ACHN (cell line): ENCODE measurements around the gene GBF1.
"Not testable (repeated sequence)": the region's sequence is repeated elsewhere in the genome, so short reads cannot be mapped to it uniquely, and the experiment has no call there.

Source experiments
- DNase-seq: peaks from one replicate; pipeline ENCODE4 v3.0.0-alpha.2; 2015
- in situ Hi-C: cut with HindIII; loops from 2 replicates; pipeline ENCODE4 v1.10.0; 2017; ENCODE audit warnings: low sequenced_read_pairs, low pct_ligation_motif_present, low pct_unique_long_range_greater_than_20kb

GBF1 gene

GRCh38 chr10:102230861-102231356 is 14.4 kb upstream of the GBF1 start:
- in situ Hi-C loops: no loop called here

GRCh38 chr10:102231357-102232318 is 13.7 kb upstream of the GBF1 start:
- in situ Hi-C loops: no loop called here
- peak; percentile 71 for DNase-seq

More at GRCh38 chr10:102230861-102231356, 14.4 kb upstream of the GBF1 start:
- DNase-seq: peak; percentile 76

- in situ Hi-C loops: no loop called here
- no peak for DNase-seq
Observed at GRCh38 chr10:102233997-102234396, 11.3 kb upstream of the GBF1 start.

- no peak for DNase-seq
- in situ Hi-C loops: no loop called here
Observed at GRCh38 chr10:102234888-102235597, 10.3 kb upstream of the GBF1 start.

- DNase-seq: peak; percentile 53
- in situ Hi-C loops: no loop called here
Observed at GRCh38 chr10:102235598-102235920, 9.8 kb upstream of the GBF1 start.

- no peak for DNase-seq
- in situ Hi-C loops: no loop called here
Observed at GRCh38 chr10:102236006-102236405, 9.3 kb upstream of the GBF1 start.

- DNase-seq: no peak
- in situ Hi-C loops: no loop called here
Observed at GRCh38 chr10:102237711-102238252, 7.5 kb upstream of the GBF1 start.

GRCh38 chr10:102240467-102241031 is 4.8 kb upstream of the GBF1 start:
- no peak for DNase-seq
- in situ Hi-C loops: no loop called here

- in situ Hi-C loops: no loop called here
- DNase-seq: no peak
Observed at GRCh38 chr10:102241032-102241443, 4.3 kb upstream of the GBF1 start.

GRCh38 chr10:102241444-102242117 is 3.8 kb upstream of the GBF1 start, which contains the start of gene PITX3:
TSS of gene PITX3 (minus strand) at chr10:102241512. CDS start at chr10:102232080, 9,432 bp downstream.
- in situ Hi-C loops: no loop called here
- DNase-seq: peak; percentile 84

- DNase-seq: no peak
- in situ Hi-C loops: no loop called here
Observed at GRCh38 chr10:102242118-102242485, 3.2 kb upstream of the GBF1 start.

- in situ Hi-C loops: no loop called here
- no peak for DNase-seq
Observed at GRCh38 chr10:102243309-102243708, 2.0 kb upstream of the GBF1 start.

GRCh38 chr10:102245932-102246251 is 560 bp downstream of the GBF1 start:
- in situ Hi-C loops: no loop called here
- DNase-seq: no peak

- DNase-seq: no peak
- in situ Hi-C loops: no loop called here
Observed at GRCh38 chr10:102246261-102246660, 929 bp downstream of the GBF1 start.

GRCh38 chr10:102247734-102248133 is 2.4 kb downstream of the GBF1 start:
- in situ Hi-C loops: no loop called here
- DNase-seq: no peak

GRCh38 chr10:102252508-102252907 is 7.2 kb downstream of the GBF1 start:
- in situ Hi-C loops, DNase-seq: not testable (repeated sequence)

GRCh38 chr10:102254426-102254825 is 9.1 kb downstream of the GBF1 start:
- DNase-seq: no peak
- in situ Hi-C loops: no loop called here

- in situ Hi-C loops: no loop called here
- DNase-seq: no peak
Observed at GRCh38 chr10:102255404-102255803, 10.1 kb downstream of the GBF1 start.

- in situ Hi-C loops: no loop called here
- no peak for DNase-seq
Observed at GRCh38 chr10:102261196-102261595, 15.9 kb downstream of the GBF1 start.
